Activated CD8-positive, alpha-beta T cell treated with anti-CD3 and anti-CD28 coated beads, Interleukin-2, amount 10 ng/mL, durations not matched to agents 7 days and 5 days (primary cell): ENCODE data around the gene PPM1H. TPM values are rescaled to one million over a fixed set of nuclear protein-coding genes. Genes with fewer than 3 reads are reported as not detected.
A peak's percentile ranks its signal among the peaks of the same experiment; 100 is the strongest.
"Not testable (repeated sequence)": the region's sequence is repeated elsewhere in the genome, so short reads cannot be mapped to it uniquely, and the experiment has no call there.

ENCODE experiments used
- ATAC-seq: fragments of 150-1000 bp; cut with Tn5 transposase; one replicate; pipeline ENCODE4 v1.10.0; 2021; ENCODE audit warnings: moderate library complexity
- CTCF ChIA-PET: fragments of 350-600 bp; sonication (Branson Sonifier 250); formaldehyde crosslinking; loops from one replicate; lab custom pipeline; 2021; ENCODE audit warnings: antibody characterized with exemption; lab: Charles Lee
- POLR2A ChIA-PET: fragments of 350-600 bp; sonication (Branson Sonifier 250); formaldehyde crosslinking; loops from one replicate; lab custom pipeline; 2021; ENCODE audit warnings: antibody characterized with exemption; lab: Charles Lee
- DNase-seq: peaks from one replicate; pipeline ENCODE4 v3.0.0-alpha.2; 2020
- H3K27ac Mint-ChIP-seq: one replicate; pipeline ENCODE4 v1.8.0; 2021; ENCODE audit warnings: mild to moderate bottlenecking, mixed read lengths
- H3K27me3 Mint-ChIP-seq: one replicate; pipeline ENCODE4 v1.8.0; 2021; ENCODE audit warnings: low read depth, mixed read lengths
- H3K36me3 Mint-ChIP-seq: one replicate; pipeline ENCODE4 v1.8.0; 2021; ENCODE audit warnings: low read depth, mixed read lengths
- H3K4me1 Mint-ChIP-seq: one replicate; pipeline ENCODE4 v1.8.0; 2021; ENCODE audit warnings: low read depth, mixed read lengths
- H3K4me3 Mint-ChIP-seq: one replicate; pipeline ENCODE4 v1.8.0; 2021; ENCODE audit warnings: mild to moderate bottlenecking, mixed read lengths
- H3K9me3 Mint-ChIP-seq: one replicate; pipeline ENCODE4 v1.8.0; 2022; ENCODE audit warnings: mixed read lengths; ENCODE audit not compliant: insufficient read depth
- total RNA-seq, 2 experiments: library from RNA; stranded (reverse); gene quantifications; one replicate each; pipeline ENCODE4 v1.2.3, GENCODE V29; 2021

Gene PPM1H
- total RNA-seq: not detected

- peak; percentile 51 for DNase-seq
- POLR2A ChIA-PET: no interaction called here
- Mint-ChIP-seq H3K4me3 (peak within 1 kb of the TSS; percentile 78), H3K27me3 (peaks cover 47% of the 10 kb centered on the region), H3K9me3 (no peaks in the 10 kb centered on the region), H3K36me3 (no peaks in the 10 kb centered on the region), H3K4me1 (peaks cover 12% of the 10 kb centered on the region), H3K27ac (no peak within 1 kb of the TSS)
- CTCF ChIA-PET: no interaction called here
- peak; percentile 86 for ATAC-seq
These were observed at the start of gene PPM1H for GRCh38 chr12:62934799-62935674. Gene PPM1H, minus strand, starts transcription at chr12:62935150. Its CDS starts 414 bp downstream, at chr12:62934736.

GRCh38 chr12:62983594-62983993 is 48.6 kb upstream of the PPM1H start:
- DNase-seq: no peak
- no peaks in the 10 kb centered on the region for H3K9me3 Mint-ChIP-seq
- ChIA-PET CTCF (no interaction called here), POLR2A (interaction anchor here (0.6 kb wide), 1 partner anchor 1825 kb away, joined by 3 read pairs; no protein-coding TSS in a partner anchor)
- no peaks in the 10 kb centered on the region for H3K27me3 Mint-ChIP-seq
- H3K27ac Mint-ChIP-seq: no peak overlapping the region
- H3K4me3 Mint-ChIP-seq: no peak overlapping the region
- no peaks in the 10 kb centered on the region for H3K36me3 Mint-ChIP-seq
- H3K4me1 Mint-ChIP-seq: no peaks in the 10 kb centered on the region
- ATAC-seq: no peak

GRCh38 chr12:62978768-62979167 is 43.8 kb upstream of the PPM1H start:
- ChIA-PET POLR2A (no interaction called here), CTCF (no interaction called here)
- no peak for DNase-seq
- Mint-ChIP-seq H3K9me3 (no peaks in the 10 kb centered on the region), H3K4me1 (no peaks in the 10 kb centered on the region), H3K27ac (no peak overlapping the region), H3K27me3 (no peaks in the 10 kb centered on the region), H3K4me3 (no peak overlapping the region), H3K36me3 (no peaks in the 10 kb centered on the region)
- no peak for ATAC-seq

- no peak for DNase-seq
- ChIA-PET POLR2A (no interaction called here), CTCF (no interaction called here)
- Mint-ChIP-seq H3K36me3 (no peaks in the 10 kb centered on the region), H3K27me3 (no peaks in the 10 kb centered on the region), H3K27ac (no peak overlapping the region), H3K4me3 (no peak overlapping the region), H3K4me1 (no peaks in the 10 kb centered on the region), H3K9me3 (no peaks in the 10 kb centered on the region)
- no peak for ATAC-seq
These were observed 42.9 kb upstream of the PPM1H start for GRCh38 chr12:62977883-62978282.

GRCh38 chr12:62977418-62977817 is 42.5 kb upstream of the PPM1H start:
- ATAC-seq (no peak), DNase-seq (no peak)
- CTCF ChIA-PET: no interaction called here
- no peaks in the 10 kb centered on the region for H3K9me3 Mint-ChIP-seq
- no peaks in the 10 kb centered on the region for H3K36me3 Mint-ChIP-seq
- POLR2A ChIA-PET: no interaction called here
- no peaks in the 10 kb centered on the region for H3K27me3 Mint-ChIP-seq
- no peaks in the 10 kb centered on the region for H3K4me1 Mint-ChIP-seq
- H3K4me3 Mint-ChIP-seq: no peak overlapping the region
- H3K27ac Mint-ChIP-seq: no peak overlapping the region

- H3K27me3 Mint-ChIP-seq: no peaks in the 10 kb centered on the region
- H3K4me1 Mint-ChIP-seq: no peaks in the 10 kb centered on the region
- no peak overlapping the region for H3K27ac Mint-ChIP-seq
- no peaks in the 10 kb centered on the region for H3K9me3 Mint-ChIP-seq
- ChIA-PET CTCF (no interaction called here), POLR2A (no interaction called here)
- DNase-seq (no peak), ATAC-seq (no peak)
- no peak overlapping the region for H3K4me3 Mint-ChIP-seq
- no peaks in the 10 kb centered on the region for H3K36me3 Mint-ChIP-seq
These were observed 41.2 kb upstream of the PPM1H start for GRCh38 chr12:62976110-62976662.

- no peak for ATAC-seq
- POLR2A ChIA-PET: interaction anchor here (0.5 kb wide), 1 partner anchor 926 kb away, joined by 3 read pairs; no protein-coding TSS in a partner anchor
- Mint-ChIP-seq H3K36me3 (no peaks in the 10 kb centered on the region), H3K27me3 (no peaks in the 10 kb centered on the region), H3K9me3 (no peaks in the 10 kb centered on the region), H3K4me3 (no peak overlapping the region), H3K4me1 (no peaks in the 10 kb centered on the region), H3K27ac (no peak overlapping the region)
- CTCF ChIA-PET: no interaction called here
- no peak for DNase-seq
These were observed 37.0 kb upstream of the PPM1H start for GRCh38 chr12:62971769-62972525.

- no peaks in the 10 kb centered on the region for H3K36me3 Mint-ChIP-seq
- DNase-seq (no peak), ATAC-seq (no peak)
- H3K27me3 Mint-ChIP-seq: no peaks in the 10 kb centered on the region
- H3K27ac Mint-ChIP-seq: no peak overlapping the region
- H3K4me3 Mint-ChIP-seq: no peak overlapping the region
- no peaks in the 10 kb centered on the region for H3K9me3 Mint-ChIP-seq
- POLR2A ChIA-PET: no interaction called here
- no peaks in the 10 kb centered on the region for H3K4me1 Mint-ChIP-seq
- CTCF ChIA-PET: no interaction called here
These were observed 34.7 kb upstream of the PPM1H start for GRCh38 chr12:62969695-62970094.

GRCh38 chr12:62967701-62968100 is 32.8 kb upstream of the PPM1H start:
- no peaks in the 10 kb centered on the region for H3K27me3 Mint-ChIP-seq
- H3K4me1 Mint-ChIP-seq: no peaks in the 10 kb centered on the region
- no peaks in the 10 kb centered on the region for H3K9me3 Mint-ChIP-seq
- no peaks in the 10 kb centered on the region for H3K36me3 Mint-ChIP-seq
- no peak overlapping the region for H3K27ac Mint-ChIP-seq
- ATAC-seq (no peak), DNase-seq (no peak)
- POLR2A ChIA-PET: no interaction called here
- CTCF ChIA-PET: no interaction called here
- H3K4me3 Mint-ChIP-seq: no peak overlapping the region

- ChIA-PET CTCF (no interaction called here), POLR2A (no interaction called here)
- ATAC-seq (no peak), DNase-seq (no peak)
- Mint-ChIP-seq H3K27me3 (no peaks in the 10 kb centered on the region), H3K9me3 (no peaks in the 10 kb centered on the region), H3K27ac (no peak overlapping the region), H3K36me3 (no peaks in the 10 kb centered on the region), H3K4me3 (no peak overlapping the region), H3K4me1 (no peaks in the 10 kb centered on the region)
These were observed 32.1 kb upstream of the PPM1H start for GRCh38 chr12:62966990-62967506.

GRCh38 chr12:62966446-62966989 is 31.6 kb upstream of the PPM1H start:
- DNase-seq, ATAC-seq, H3K4me1 Mint-ChIP-seq, H3K27me3 Mint-ChIP-seq, CTCF ChIA-PET, H3K36me3 Mint-ChIP-seq, H3K4me3 Mint-ChIP-seq, H3K9me3 Mint-ChIP-seq, POLR2A ChIA-PET, H3K27ac Mint-ChIP-seq: not testable (repeated sequence)
